A673 (cell line): ENCODE results near the gene TACC2. TPM values are rescaled to one million over a fixed set of nuclear protein-coding genes. Genes with fewer than 3 reads are reported as not detected.
"Not testable (repeated sequence)": the region's sequence is repeated elsewhere in the genome, so short reads cannot be mapped to it uniquely, and the experiment has no call there.

Experiments used
- BruUV-seq: library from RNA; stranded (reverse); fragments of 400-500 nt; replicated peaks from 2 replicates; lab custom pipeline; 2021; lab: Mats Ljungman, UMichigan
- CTCF ChIA-PET: fragments of 300-600 bp; sonication (Branson Sonifier 250); formaldehyde crosslinking; loops from one replicate; lab custom pipeline; 2022; ENCODE audit warnings: antibody characterized with exemption; lab: Charles Lee
- POLR2A ChIA-PET: fragments of 300-600 bp; sonication (Branson Sonifier 250); formaldehyde crosslinking; loops from one replicate; lab custom pipeline; 2022; ENCODE audit warnings: antibody characterized with exemption; ENCODE audit not compliant: low non-redundant PET; lab: Charles Lee
- DNase-seq: peaks from one replicate; pipeline ENCODE4 v3.0.0-alpha.2; 2015; ENCODE audit warnings: low spot score
- H3K27ac ChIP-seq: fragments of 200-600 bp; sonication (generic); 2 replicates; pipeline ENCODE4 v1.5.1; 2016; ENCODE audit warnings: mixed run types, low read depth, mild to moderate bottlenecking, mixed read lengths, antibody characterized with exemption, low read length; ENCODE audit not compliant: poor library complexity, severe bottlenecking
- H3K27me3 ChIP-seq: fragments of 200-600 bp; sonication (generic); replicated peaks from 2 replicates; pipeline ENCODE4 v1.6.1; 2017; ENCODE audit warnings: mixed run types, low read depth, mild to moderate bottlenecking, mixed read lengths, antibody characterized with exemption, low read length; ENCODE audit not compliant: insufficient read depth, poor library complexity
- H3K36me3 ChIP-seq: fragments of 200-600 bp; sonication (generic); 2 replicates; pipeline ENCODE4 v1.6.1; 2016; ENCODE audit warnings: mixed run types, mild to moderate bottlenecking, mixed read lengths, antibody characterized with exemption, low read length; ENCODE audit not compliant: insufficient read depth, poor library complexity, severe bottlenecking
- H3K4me1 ChIP-seq: fragments of 200-600 bp; sonication (generic); 2 replicates; pipeline ENCODE4 v1.6.1; 2017; ENCODE audit warnings: mixed run types, mild to moderate bottlenecking, mixed read lengths, antibody characterized with exemption, low read length; ENCODE audit not compliant: insufficient read depth, poor library complexity, severe bottlenecking
- H3K4me3 ChIP-seq: fragments of 200-600 bp; sonication (generic); 2 replicates; pipeline ENCODE4 v1.5.1; 2016; ENCODE audit warnings: low read depth, mixed run types, mild to moderate bottlenecking, mixed read lengths, low read length; ENCODE audit not compliant: poor library complexity, severe bottlenecking
- H3K9me3 ChIP-seq: fragments of 200-600 bp; sonication (generic); 2 replicates; pipeline ENCODE4 v1.6.1; 2016; ENCODE audit warnings: mixed run types, low read depth, mild to moderate bottlenecking, mixed read lengths, antibody characterized with exemption, low read length; ENCODE audit not compliant: poor library complexity, severe bottlenecking
- EZH2 ChIP-seq: fragments of 200-600 bp; sonication (generic); IDR thresholded peaks from 2 replicates; pipeline ENCODE4 v1.6.1; 2017; ENCODE audit warnings: borderline replicate concordance, low read depth, mild to moderate bottlenecking, mixed read lengths, antibody characterized with exemption, low read length; ENCODE audit not compliant: poor library complexity, severe bottlenecking
- intact Hi-C: fragments of 100-400 bp; cut with micrococcal nuclease; formaldehyde crosslinking; loops from one replicate; pipeline ENCODE4 v1.10.0; 2022; ENCODE audit not compliant: unreplicated experiment
- total RNA-seq: library from RNA; stranded (reverse); gene quantifications from 2 replicates; pipeline ENCODE4 v1.2.3, GENCODE V29; 2021
- TF ChIP-seq, protein P1 (sequence below): fragments of 300-800, 200-600 bp; sonication (generic); conservative IDR thresholded peaks from 2 replicates; pipeline ENCODE4 v1.5.1; 2017; ENCODE audit warnings: low read depth, mild to moderate bottlenecking, antibody characterized with exemption, low read length, moderate library complexity, mixed read lengths

The TACC2 gene
- total RNA-seq, 1 experiment from 2014 or later, result 0.62 TPM

DNA sequence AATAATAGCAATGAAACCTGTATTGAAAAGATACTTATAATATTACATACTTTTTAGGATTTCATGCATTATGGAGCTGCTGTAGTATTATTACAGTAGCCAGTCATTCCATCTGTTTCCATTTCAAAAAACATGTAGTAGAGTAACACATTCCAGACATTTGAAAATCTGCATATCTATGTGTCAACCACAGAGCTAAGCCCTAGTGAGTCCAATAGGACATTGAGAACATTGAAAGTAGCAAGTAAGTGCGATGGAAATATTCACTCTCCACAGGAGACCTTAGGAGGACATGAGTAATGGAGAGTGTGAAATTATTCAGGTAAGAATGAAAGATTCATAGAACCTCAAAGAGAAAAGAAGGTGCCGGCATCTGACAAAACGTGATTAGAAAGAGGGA lies 29.3 kb upstream of the TACC2 start:
- intact Hi-C loops, result no loop called here
- no peaks in the 10 kb centered on the region for H3K4me1 ChIP-seq
- H3K27me3 ChIP-seq, result no peaks in the 10 kb centered on the region
- no peak overlapping the region for H3K4me3 ChIP-seq
- DNase-seq, result no peak
- ChIA-PET POLR2A (no interaction called here), CTCF (no interaction called here)
- H3K27ac ChIP-seq, result no peak overlapping the region
- no TSS peak for BruUV-seq
- H3K9me3 ChIP-seq, result no peaks in the 10 kb centered on the region
- peaks cover 28% of the 10 kb centered on the region for H3K36me3 ChIP-seq
- TF ChIP-seq EZH2, result no peak
- TF ChIP-seq, protein P1, sequence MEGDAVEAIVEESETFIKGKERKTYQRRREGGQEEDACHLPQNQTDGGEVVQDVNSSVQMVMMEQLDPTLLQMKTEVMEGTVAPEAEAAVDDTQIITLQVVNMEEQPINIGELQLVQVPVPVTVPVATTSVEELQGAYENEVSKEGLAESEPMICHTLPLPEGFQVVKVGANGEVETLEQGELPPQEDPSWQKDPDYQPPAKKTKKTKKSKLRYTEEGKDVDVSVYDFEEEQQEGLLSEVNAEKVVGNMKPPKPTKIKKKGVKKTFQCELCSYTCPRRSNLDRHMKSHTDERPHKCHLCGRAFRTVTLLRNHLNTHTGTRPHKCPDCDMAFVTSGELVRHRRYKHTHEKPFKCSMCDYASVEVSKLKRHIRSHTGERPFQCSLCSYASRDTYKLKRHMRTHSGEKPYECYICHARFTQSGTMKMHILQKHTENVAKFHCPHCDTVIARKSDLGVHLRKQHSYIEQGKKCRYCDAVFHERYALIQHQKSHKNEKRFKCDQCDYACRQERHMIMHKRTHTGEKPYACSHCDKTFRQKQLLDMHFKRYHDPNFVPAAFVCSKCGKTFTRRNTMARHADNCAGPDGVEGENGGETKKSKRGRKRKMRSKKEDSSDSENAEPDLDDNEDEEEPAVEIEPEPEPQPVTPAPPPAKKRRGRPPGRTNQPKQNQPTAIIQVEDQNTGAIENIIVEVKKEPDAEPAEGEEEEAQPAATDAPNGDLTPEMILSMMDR, result no peak

DNA sequence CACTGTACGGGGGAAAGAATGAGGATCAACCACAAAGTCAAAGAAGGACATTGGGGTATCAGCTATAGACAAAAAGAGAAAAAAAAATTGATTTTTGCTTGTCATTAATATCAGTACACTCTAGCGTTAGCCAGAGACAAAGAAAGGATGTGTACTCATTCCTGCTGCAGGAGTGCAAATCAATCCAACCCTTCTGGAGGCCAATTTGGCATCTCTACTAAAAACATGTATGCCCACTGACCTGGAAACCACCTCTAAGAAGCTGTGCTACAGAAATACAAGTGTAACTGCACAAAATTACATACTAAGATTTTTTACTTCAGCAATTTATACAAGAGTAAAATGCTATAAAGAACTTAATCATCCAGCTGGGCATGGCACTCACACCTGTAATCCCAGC lies 27.5 kb upstream of the TACC2 start:
- TF ChIP-seq, protein P1, result no peak
- no peak for TF ChIP-seq EZH2
- no peak for DNase-seq
- Histone ChIP-seq H3K27ac (no peak overlapping the region), H3K9me3 (no peaks in the 10 kb centered on the region), H3K4me1 (no peaks in the 10 kb centered on the region), H3K4me3 (no peak overlapping the region), H3K36me3 (peaks cover 43% of the 10 kb centered on the region), H3K27me3 (no peaks in the 10 kb centered on the region)
- ChIA-PET CTCF (no interaction called here), POLR2A (no interaction called here)
- BruUV-seq, result no TSS peak
- intact Hi-C loops, result no loop called here

DNA sequence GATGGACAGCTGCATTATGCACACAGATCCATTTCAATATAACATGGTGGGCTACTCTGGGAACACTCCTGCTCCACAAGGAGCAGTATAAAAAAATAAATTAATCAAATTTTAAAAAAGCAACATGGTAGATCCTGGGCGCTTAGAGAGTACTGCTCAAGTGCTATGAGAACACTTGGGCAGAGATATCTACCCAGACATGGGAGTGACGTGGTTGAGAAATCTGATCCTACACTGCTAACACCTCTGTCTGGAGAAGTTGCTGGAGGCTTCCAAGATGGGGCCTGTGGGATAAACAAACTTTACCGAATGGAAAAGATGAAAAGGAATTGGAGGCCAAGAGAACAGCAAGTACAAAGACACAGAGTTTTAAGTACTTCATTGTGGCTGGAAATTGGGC lies 23.0 kb upstream of the TACC2 start:
- no peak overlapping the region for H3K27ac ChIP-seq
- peaks cover 62% of the 10 kb centered on the region for H3K36me3 ChIP-seq
- TF ChIP-seq, protein P1, result no peak
- intact Hi-C loops, result no loop called here
- H3K27me3 ChIP-seq, result no peaks in the 10 kb centered on the region
- H3K4me1 ChIP-seq, result no peaks in the 10 kb centered on the region
- ChIA-PET POLR2A (no interaction called here), CTCF (no interaction called here)
- no peak for DNase-seq
- H3K9me3 ChIP-seq, result no peaks in the 10 kb centered on the region
- BruUV-seq, result no TSS peak
- no peak overlapping the region for H3K4me3 ChIP-seq

DNA sequence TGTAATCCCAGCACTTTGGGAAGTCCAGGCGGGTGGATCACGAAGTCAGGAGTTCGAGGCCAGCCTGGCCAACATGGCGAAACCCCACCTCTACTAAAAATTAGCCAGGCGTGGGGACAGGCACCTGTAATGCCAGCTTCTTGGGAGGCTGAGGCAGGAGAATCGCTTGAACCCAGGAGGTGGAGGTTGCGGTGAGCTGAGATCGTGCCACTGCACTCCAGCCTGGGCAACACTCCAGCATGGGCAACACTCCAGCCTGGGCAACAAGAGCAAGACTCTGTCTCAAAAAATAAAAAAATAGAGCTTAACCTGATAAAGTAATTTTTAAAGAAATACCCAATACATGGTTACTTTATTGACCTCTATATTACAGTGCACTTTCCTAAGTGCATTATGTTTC lies 19.9 kb upstream of the TACC2 start:
- H3K9me3 ChIP-seq, H3K4me1 ChIP-seq, BruUV-seq, intact Hi-C loops, POLR2A ChIA-PET, DNase-seq, CTCF ChIA-PET, H3K27me3 ChIP-seq, H3K27ac ChIP-seq, H3K4me3 ChIP-seq: not testable (repeated sequence)
- H3K36me3 ChIP-seq, result peaks cover 63% of the 10 kb centered on the region
